HCT116 (cell line): ENCODE results near the gene DNAJC3. TPM values are rescaled to one million over a fixed set of nuclear protein-coding genes. Genes with fewer than 3 reads are reported as not detected.

ENCODE experiments used
- ATAC-seq: fragments of 200-7000 bp; cut with Tn5 transposase; 2 replicates; pipeline ENCODE4 v1.9.1; 2020; ENCODE audit warnings: mild to moderate bottlenecking, moderate library complexity
- BruUV-seq: library from RNA; stranded (reverse); fragments of 400-500 nt; replicated peaks from 2 replicates; lab custom pipeline; 2021; lab: Mats Ljungman, UMichigan
- CTCF ChIA-PET: fragments of 300-600 bp; sonication (Branson Sonifier 250); formaldehyde crosslinking; loops from one replicate; lab custom pipeline; 2021; ENCODE audit warnings: antibody characterized with exemption; lab: Charles Lee
- POLR2A ChIA-PET: fragments of 300-600, 350-600 bp; sonication (Branson Sonifier 250); formaldehyde crosslinking; loops from one replicate; lab custom pipeline; 2021; ENCODE audit warnings: antibody characterized with exemption; lab: Charles Lee
- RAD21 ChIA-PET, 2 experiments: fragments of 300-600 bp; sonication (Branson Sonifier 250); formaldehyde crosslinking; loops; one replicate each; lab custom pipeline; 2023; ENCODE audit warnings: low total read pairs in 2 of 2; ENCODE audit not compliant: uncharacterized antibody in 2 of 2, unreplicated experiment in 2 of 2, low non-redundant PET in 1 of 2; lab: Charles Lee
- DNase-seq: peaks from one replicate; pipeline ENCODE4 v3.0.0-alpha.2; 2010; ENCODE audit warnings: low read depth, low spot score
- H2AFZ ChIP-seq: fragments of 200-600 bp; shearing (Covaris generic), sonication (generic); 2 replicates; pipeline ENCODE4 v1.6.1; 2017; ENCODE audit warnings: low read depth, mixed run types, mixed read lengths, antibody characterized with exemption, low read length; ENCODE audit not compliant: poor library complexity, severe bottlenecking
- H3K27ac ChIP-seq: 2 replicates; pipeline ENCODE4 v1.5.1; 2012; ENCODE audit warnings: low read depth, low read length
- H3K27me3 ChIP-seq: fragments of 200-600 bp; sonication (generic); 2 replicates; pipeline ENCODE4 v1.6.1; 2016; ENCODE audit warnings: mixed run types, low read length, mixed read lengths; ENCODE audit not compliant: insufficient read depth
- H3K36me3 ChIP-seq, 2 experiments: fragments of 200-500 bp in 1 of 2; fragments of 200-600 bp in 1 of 2; sonication (Bioruptor generic) in 1 of 2; sonication (generic) in 1 of 2; 2 replicates each; pipeline versions ENCODE4 v1.5.1 to v1.6.1; 2014 to 2016; ENCODE audit warnings: low read length in 2 of 2, inconsistent platforms in 1 of 2, mixed read lengths in 1 of 2, mixed run types in 1 of 2; ENCODE audit not compliant: insufficient read depth in 2 of 2, control insufficient read depth in 1 of 2
- H3K4me1 ChIP-seq, 2 experiments: fragments of 200-600 bp in 1 of 2; sonication (generic) in 1 of 2; 2 replicates each; pipeline versions ENCODE4 v1.5.1 to v1.6.1; 2012 to 2017; ENCODE audit warnings: low read length in 2 of 2, inconsistent platforms in 1 of 2, mild to moderate bottlenecking in 1 of 2, mixed read lengths in 1 of 2, mixed run types in 1 of 2, moderate library complexity in 1 of 2; ENCODE audit not compliant: insufficient read depth in 2 of 2, control insufficient read depth in 1 of 2
- H3K4me2 ChIP-seq: fragments of 200-600 bp; sonication (generic); 2 replicates; pipeline ENCODE4 v1.6.1; 2017; ENCODE audit warnings: mixed run types, low read length, mixed read lengths
- H3K4me3 ChIP-seq, 2 experiments: fragments of 200-600 bp in 1 of 2; sonication (generic) in 1 of 2; replicated peaks in 1 of 2; 2 replicates each; pipeline ENCODE4 v1.5.1; 2011 to 2016; ENCODE audit warnings: low read length in 2 of 2, control low read depth in 1 of 2, low read depth in 1 of 2, mild to moderate bottlenecking in 1 of 2, mixed read lengths in 1 of 2, mixed run types in 1 of 2
- H3K79me2 ChIP-seq: fragments of 200-600 bp; sonication (generic); 2 replicates; pipeline ENCODE4 v1.6.1; 2017; ENCODE audit warnings: mild to moderate bottlenecking, mixed run types, low read length, moderate library complexity, mixed read lengths; ENCODE audit not compliant: insufficient read depth
- H3K9ac ChIP-seq: fragments of 200-600 bp; sonication (generic); 2 replicates; pipeline ENCODE4 v1.6.1; 2016; ENCODE audit warnings: low read length, mixed read lengths
- H3K9me2 ChIP-seq: fragments of 200-600 bp; sonication (generic), shearing (Covaris generic); 2 replicates; pipeline ENCODE4 v1.6.1; 2017; ENCODE audit warnings: mixed run types, mild to moderate bottlenecking, moderate library complexity; ENCODE audit not compliant: insufficient read depth
- H3K9me3 ChIP-seq, 2 experiments: fragments of 200-500 bp in 1 of 2; fragments of 200-600 bp in 1 of 2; sonication (Bioruptor generic) in 1 of 2; sonication (generic) in 1 of 2; 2 replicates each; pipeline ENCODE4 v1.6.1; 2014 to 2017; ENCODE audit warnings: low read length in 2 of 2, mixed read lengths in 2 of 2, inconsistent platforms in 1 of 2, low read depth in 1 of 2, mild to moderate bottlenecking in 1 of 2, mixed run types in 1 of 2, moderate library complexity in 1 of 2; ENCODE audit not compliant: control insufficient read depth in 1 of 2, insufficient read depth in 1 of 2
- H4K20me1 ChIP-seq: fragments of 200-600 bp; sonication (generic), shearing (Covaris generic); 2 replicates; pipeline ENCODE4 v1.6.1; 2017; ENCODE audit warnings: mixed run types, mild to moderate bottlenecking, moderate library complexity; ENCODE audit not compliant: insufficient read depth
- POLR2AphosphoS5 ChIP-seq: IDR thresholded peaks from 2 replicates; pipeline ENCODE4 v1.6.1; 2011; ENCODE audit warnings: mild to moderate bottlenecking, low read depth, low read length, moderate library complexity
- RAD21 ChIP-seq: IDR thresholded peaks from 2 replicates; pipeline ENCODE4 v1.6.1; 2012; ENCODE audit warnings: low read depth, mild to moderate bottlenecking
- SIN3A ChIP-seq: IDR thresholded peaks from 2 replicates; pipeline ENCODE4 v1.6.1; 2012; ENCODE audit warnings: low read depth
- SP1 ChIP-seq: IDR thresholded peaks from 2 replicates; pipeline ENCODE4 v1.6.1; 2012; ENCODE audit warnings: low read depth
- YY1 ChIP-seq: IDR thresholded peaks from 2 replicates; pipeline ENCODE4 v1.6.1; 2011; ENCODE audit warnings: low read length, low read depth, moderate library complexity, mild to moderate bottlenecking; ENCODE audit not compliant: insufficient replicate concordance; ENCODE audit errors: extremely low read depth
- ZFX ChIP-seq: fragments of 450-650 bp; IDR thresholded peaks from 2 replicates; pipeline ENCODE4 v1.6.1; 2017
- intact Hi-C: fragments of 100-400 bp; cut with micrococcal nuclease; formaldehyde crosslinking; loops from 2 replicates; pipeline ENCODE4 v1.10.0; 2022
- total RNA-seq: library from RNA; stranded (reverse); gene quantifications from one replicate; pipeline ENCODE4 v1.2.1, GENCODE V29; 2021; ENCODE audit not compliant: unreplicated experiment
- TF ChIP-seq, protein P1 (sequence below), 3 experiments: fragments of 200-600 bp in 1 of 3; sonication (generic) in 1 of 3; IDR thresholded peaks in 2 of 3; conservative IDR thresholded peaks in 1 of 3; 2 replicates each; pipeline ENCODE4 v1.5.1; 2012 to 2017; ENCODE audit warnings: low read depth in 2 of 3, low read length in 2 of 3, antibody characterized with exemption in 1 of 3, borderline replicate concordance in 1 of 3, control low read depth in 1 of 3, mild to moderate bottlenecking in 1 of 3, mixed read lengths in 1 of 3, mixed run types in 1 of 3, moderate library complexity in 1 of 3; ENCODE audit not compliant: insufficient read depth in 1 of 3
- TF ChIP-seq, protein P2 (sequence below): IDR thresholded peaks from 2 replicates; pipeline ENCODE4 v1.6.1; 2012

DNAJC3 gene
- total RNA-seq, 1 experiment from 2014 or later, result 28.5 TPM

DNA sequence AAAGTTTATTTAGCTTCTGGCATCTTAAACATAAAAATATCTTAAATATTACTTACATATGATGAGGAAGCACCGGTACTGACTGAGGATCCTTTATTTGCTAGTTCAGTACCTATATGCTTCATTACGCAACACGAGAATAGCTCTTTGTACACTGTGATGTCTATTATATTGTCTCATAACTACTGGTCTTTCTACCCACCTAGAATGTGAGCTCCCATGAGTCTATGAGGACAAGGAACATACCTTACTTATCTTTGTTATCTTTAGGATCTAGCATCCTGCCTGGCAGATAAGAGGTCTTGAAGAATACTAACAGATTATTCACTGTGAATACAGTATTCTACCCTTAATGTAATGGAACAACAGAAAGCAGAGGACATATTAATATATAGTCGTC is 124.9 kb downstream of the DNAJC3 start:
- no peaks in the 10 kb centered on the region for H3K9me2 ChIP-seq
- no peak overlapping the region for H3K4me3 ChIP-seq
- no peaks in the 10 kb centered on the region; a peak in 1 of 4 replicates for H3K9me3 ChIP-seq
- no peaks in the 10 kb centered on the region for H3K79me2 ChIP-seq
- RAD21 ChIA-PET, result no interaction called here
- DNase-seq (no peak), ATAC-seq (no peak)
- BruUV-seq, result no TSS peak
- no peaks in the 10 kb centered on the region for H3K36me3 ChIP-seq
- H3K27ac ChIP-seq, result no peak overlapping the region
- CTCF ChIA-PET, result no interaction called here
- H3K27me3 ChIP-seq, result no peaks in the 10 kb centered on the region
- TF ChIP-seq, protein P1, sequence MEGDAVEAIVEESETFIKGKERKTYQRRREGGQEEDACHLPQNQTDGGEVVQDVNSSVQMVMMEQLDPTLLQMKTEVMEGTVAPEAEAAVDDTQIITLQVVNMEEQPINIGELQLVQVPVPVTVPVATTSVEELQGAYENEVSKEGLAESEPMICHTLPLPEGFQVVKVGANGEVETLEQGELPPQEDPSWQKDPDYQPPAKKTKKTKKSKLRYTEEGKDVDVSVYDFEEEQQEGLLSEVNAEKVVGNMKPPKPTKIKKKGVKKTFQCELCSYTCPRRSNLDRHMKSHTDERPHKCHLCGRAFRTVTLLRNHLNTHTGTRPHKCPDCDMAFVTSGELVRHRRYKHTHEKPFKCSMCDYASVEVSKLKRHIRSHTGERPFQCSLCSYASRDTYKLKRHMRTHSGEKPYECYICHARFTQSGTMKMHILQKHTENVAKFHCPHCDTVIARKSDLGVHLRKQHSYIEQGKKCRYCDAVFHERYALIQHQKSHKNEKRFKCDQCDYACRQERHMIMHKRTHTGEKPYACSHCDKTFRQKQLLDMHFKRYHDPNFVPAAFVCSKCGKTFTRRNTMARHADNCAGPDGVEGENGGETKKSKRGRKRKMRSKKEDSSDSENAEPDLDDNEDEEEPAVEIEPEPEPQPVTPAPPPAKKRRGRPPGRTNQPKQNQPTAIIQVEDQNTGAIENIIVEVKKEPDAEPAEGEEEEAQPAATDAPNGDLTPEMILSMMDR (IDR thresholded peaks at IDR 0.05 in 2 of 3, conservative IDR thresholded peaks at IDR 0.05 in 1 of 3; ENCODE audit: borderline replicate concordance in 1 of 3, insufficient read depth in 1 of 3, low read depth in 2 of 3, low read length in 2 of 3), result no peak
- no peak for TF ChIP-seq POLR2AphosphoS5
- TF ChIP-seq SP1, result no peak
- no peak for TF ChIP-seq RAD21
- no peak for TF ChIP-seq SIN3A
- no peak for TF ChIP-seq YY1
- no peak for TF ChIP-seq ZFX
- no peak overlapping the region for H3K4me2 ChIP-seq
- POLR2A ChIA-PET, result no interaction called here
- H3K4me1 ChIP-seq, result no peaks in the 10 kb centered on the region
- no peak overlapping the region for H3K9ac ChIP-seq
- intact Hi-C loops, result no loop called here
- H2AFZ ChIP-seq, result no peak overlapping the region
- H4K20me1 ChIP-seq, result no peaks in the 10 kb centered on the region

GRCh38 chr13:95805921-95806320 is 129.0 kb downstream of the DNAJC3 start:
- peaks cover 0 to 5% of the 10 kb centered on the region in 2 experiments; a peak in 2 of 4 replicates for H3K9me3 ChIP-seq
- no peaks in the 10 kb centered on the region for H3K4me1 ChIP-seq
- H3K36me3 ChIP-seq, result no peaks in the 10 kb centered on the region
- H2AFZ ChIP-seq, result no peak overlapping the region
- no TSS peak for BruUV-seq
- no peak for ATAC-seq
- intact Hi-C loops, result no loop called here
- no peak overlapping the region for H3K27ac ChIP-seq
- no peak overlapping the region for H3K4me3 ChIP-seq
- H3K4me2 ChIP-seq, result no peak overlapping the region
- H3K27me3 ChIP-seq, result no peaks in the 10 kb centered on the region
- H4K20me1 ChIP-seq, result no peaks in the 10 kb centered on the region
- ChIA-PET RAD21 (no interaction called here), POLR2A (no interaction called here), CTCF (no interaction called here)
- H3K9ac ChIP-seq, result no peak overlapping the region
- no peak for DNase-seq
- no peaks in the 10 kb centered on the region for H3K79me2 ChIP-seq
- H3K9me2 ChIP-seq, result no peaks in the 10 kb centered on the region
- TF ChIP-seq, protein P2, sequence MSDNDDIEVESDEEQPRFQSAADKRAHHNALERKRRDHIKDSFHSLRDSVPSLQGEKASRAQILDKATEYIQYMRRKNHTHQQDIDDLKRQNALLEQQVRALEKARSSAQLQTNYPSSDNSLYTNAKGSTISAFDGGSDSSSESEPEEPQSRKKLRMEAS, result no peak
